Measurements from ENCODE around the gene CLEC2A. TPM values are rescaled to one million over a fixed set of nuclear protein-coding genes. Genes with fewer than 3 reads are reported as not detected.

Gene CLEC2A
- total RNA-seq, 6 donors from 2014 or later = not detected

GRCh38 chr12:9869307-9870161 is 62.6 kb downstream of the CLEC2A start, which contains the start of gene CLEC2B:
Gene CLEC2B (minus strand): TSS chr12:9869354.
- 5 to 8% methylated on average over 11 of the region's 11 CpGs for WGBS, 2 donors
- Histone ChIP-seq H3K27me3 (no peaks in the 10 kb centered on the region), H3K27ac (peak within 1 kb of the TSS; percentile 76 to 94 (median 86)), H3K9me3 (no peaks in the 10 kb centered on the region), H3K4me1 (peaks cover 0 to 9% (median 4%) of the 10 kb centered on the region in 4 donors), H3K4me3 (peak within 1 kb of the TSS; percentile 30 to 52 (median 42)), H3K36me3 (no peaks in the 10 kb centered on the region)
- peak in 3 of 4 donors; percentile 22 to 76 (median 44) for TF ChIP-seq POLR2A (IDR thresholded peaks at IDR 0.05)
- no peak for TF ChIP-seq EP300 (IDR thresholded peaks at IDR 0.05)
- TF ChIP-seq CTCF (IDR thresholded peaks at IDR 0.05) = no peak
- TF ChIP-seq POLR2AphosphoS5 (IDR thresholded peaks at IDR 0.05) = peak in 1 of 2 donors; percentile 32
- no peak for DNase-seq
- ATAC-seq (ENCODE audit: low FRiP score in 2 of 2) = peak; percentile 71 to 83

GRCh38 chr12:9868951-9869306 is 63.2 kb downstream of the CLEC2A start:
- Histone ChIP-seq H3K4me3 (peak overlapping the region; percentile 30 to 52 (median 42)), H3K4me1 (peaks cover 0 to 9% (median 4%) of the 10 kb centered on the region in 4 donors), H3K36me3 (no peaks in the 10 kb centered on the region), H3K9me3 (peaks cover 0 to under 1% (median 0%) of the 10 kb centered on the region in 4 donors), H3K27me3 (no peaks in the 10 kb centered on the region), H3K27ac (peak overlapping the region; percentile 76 to 94 (median 86))
- TF ChIP-seq POLR2A (IDR thresholded peaks at IDR 0.05) = no peak
- no peak for TF ChIP-seq CTCF (IDR thresholded peaks at IDR 0.05)
- TF ChIP-seq POLR2AphosphoS5 (IDR thresholded peaks at IDR 0.05) = no peak
- TF ChIP-seq EP300 (IDR thresholded peaks at IDR 0.05) = no peak
- ATAC-seq (ENCODE audit: low FRiP score in 2 of 2) (no peak), DNase-seq (no peak)
- 29 to 32% methylated on average over 4 of the region's 4 CpGs for WGBS, 2 donors

GRCh38 chr12:9868311-9868801 is 63.8 kb downstream of the CLEC2A start:
- H3K4me3 ChIP-seq = peak overlapping the region; percentile 30 to 52 (median 42)
- 36 to 41% methylated on average over 11 of the region's 11 CpGs for WGBS, 2 donors

GRCh38 chr12:9867531-9867930 is 64.6 kb downstream of the CLEC2A start:
- H3K36me3 ChIP-seq = no peaks in the 10 kb centered on the region
- peak overlapping the region; percentile 1 to 94 (median 74) for H3K27ac ChIP-seq
- H3K4me3 ChIP-seq = peak overlapping the region; percentile 12 to 52 (median 42)
- TF ChIP-seq POLR2AphosphoS5 (IDR thresholded peaks at IDR 0.05) (no peak), EP300 (IDR thresholded peaks at IDR 0.05) (no peak), CTCF (IDR thresholded peaks at IDR 0.05) (no peak), POLR2A (IDR thresholded peaks at IDR 0.05) (no peak)
- DNase-seq (no peak), ATAC-seq (ENCODE audit: low FRiP score in 2 of 2) (no peak)
- peaks cover 0 to 9% (median 6%) of the 10 kb centered on the region in 4 donors for H3K4me1 ChIP-seq
- 20 to 25% methylated on average over 4 of the region's 4 CpGs for WGBS, 2 donors
- H3K9me3 ChIP-seq = peaks cover 0 to 4% (median 0%) of the 10 kb centered on the region in 4 donors
- H3K27me3 ChIP-seq = no peaks in the 10 kb centered on the region

More at GRCh38 chr12:9868311-9868801, 63.8 kb downstream of the CLEC2A start:
- Histone ChIP-seq H3K36me3 (no peaks in the 10 kb centered on the region), H3K9me3 (peaks cover 0 to 4% (median 0%) of the 10 kb centered on the region in 4 donors), H3K4me1 (peaks cover 0 to 9% (median 4%) of the 10 kb centered on the region in 4 donors), H3K27me3 (no peaks in the 10 kb centered on the region), H3K27ac (peak overlapping the region; percentile 76 to 94 (median 86))
- ATAC-seq (ENCODE audit: low FRiP score in 2 of 2) (no peak), DNase-seq (no peak)
- TF ChIP-seq CTCF (IDR thresholded peaks at IDR 0.05) (no peak), EP300 (IDR thresholded peaks at IDR 0.05) (no peak)

Measured in upper lobe of left lung (tissue), 6 donors.